K562 (cell line): ENCODE data around the gene ASIC1. TPM values are rescaled to one million over a fixed set of nuclear protein-coding genes. Genes with fewer than 3 reads are reported as not detected.

Experiments
- ADNP ChIP-seq: fragments of 200-800 bp; sonication (Bioruptor generic); IDR thresholded peaks from 2 replicates; pipeline ENCODE4 v1.6.1; 2016; ENCODE audit warnings: missing genetic modification characterization, missing compliant biosample characterization
- BMI1 ChIP-seq: fragments of 150-350 bp; IDR thresholded peaks from 2 replicates; pipeline ENCODE4 v1.6.1; 2014; ENCODE audit warnings: low read length
- CSDE1 ChIP-seq, 2 experiments: fragments of 450-650 bp; IDR thresholded peaks; 2 replicates each; pipeline ENCODE4 v1.6.1; 2016; ENCODE audit warnings: mild to moderate bottlenecking in 1 of 2
- DIDO1 ChIP-seq: fragments of 450-650 bp; IDR thresholded peaks from 2 replicates; pipeline ENCODE4 v1.6.1; 2016; ENCODE audit warnings: low read depth, missing biosample characterization, missing genetic modification characterization
- ETS2 ChIP-seq: IDR thresholded peaks from 2 replicates; pipeline ENCODE4 v1.6.1; 2016; ENCODE audit warnings: borderline replicate concordance, missing genetic modification characterization, mild to moderate bottlenecking, moderate library complexity, missing compliant biosample characterization; ENCODE audit not compliant: poor library complexity, severe bottlenecking
- KDM4B ChIP-seq, 2 experiments: fragments of 450-650 bp in 1 of 2; sonication (generic) in 1 of 2; IDR thresholded peaks; 2 replicates each; pipeline ENCODE4 v1.6.1; 2016 to 2017; ENCODE audit warnings: borderline replicate concordance in 2 of 2, antibody characterized with exemption in 1 of 2, low read depth in 1 of 2, mild to moderate bottlenecking in 1 of 2
- MAZ ChIP-seq, 2 experiments: fragments of 450-650 bp in 1 of 2; sonication (generic) in 1 of 2; formaldehyde crosslinking; IDR thresholded peaks in 1 of 2; conservative IDR thresholded peaks in 1 of 2; 2 replicates each; pipeline versions ENCODE4 v1.4.0 to v1.5.0; 2020; ENCODE audit warnings: mild to moderate bottlenecking in 1 of 2, missing genetic modification reagents in 1 of 2
- MXI1 ChIP-seq: IDR thresholded peaks from 2 replicates; pipeline ENCODE4 v1.6.1; 2011; ENCODE audit warnings: low read depth, mild to moderate bottlenecking, improper control_type of control experiment, low read length
- NCOA6 ChIP-seq: fragments of 450-650 bp; IDR thresholded peaks from 2 replicates; pipeline ENCODE4 v1.6.1; 2017; ENCODE audit warnings: mild to moderate bottlenecking
- NKRF ChIP-seq: fragments of 450-650 bp; IDR thresholded peaks from 2 replicates; pipeline ENCODE4 v1.6.1; 2016; ENCODE audit warnings: borderline replicate concordance
- PHF20 ChIP-seq: fragments of 450-650 bp; IDR thresholded peaks from 2 replicates; pipeline ENCODE4 v1.6.1; 2018; ENCODE audit not compliant: partially characterized antibody
- TEAD2 ChIP-seq: fragments of 450-650 bp; IDR thresholded peaks from 2 replicates; pipeline ENCODE4 v1.6.1; 2016; ENCODE audit warnings: missing genetic modification characterization, control low read depth, missing compliant biosample characterization
- TRIM24 ChIP-seq, 2 experiments: fragments of 450-650 bp; IDR thresholded peaks; 2 replicates each; pipeline ENCODE4 v1.6.1; 2016
- USF2 ChIP-seq: sonication (generic); formaldehyde crosslinking; IDR thresholded peaks from 2 replicates; pipeline ENCODE4 v1.5.0; 2020; ENCODE audit warnings: missing genetic modification reagents
- VEZF1 ChIP-seq: fragments of 200-800 bp; sonication (Bioruptor generic); IDR thresholded peaks from 2 replicates; pipeline ENCODE4 v1.6.1; 2017; ENCODE audit warnings: missing genetic modification characterization, missing compliant biosample characterization
- XRCC3 ChIP-seq: fragments of 450-650 bp; IDR thresholded peaks from 2 replicates; pipeline ENCODE4 v1.6.1; 2017; ENCODE audit warnings: mild to moderate bottlenecking, moderate library complexity
- ZBTB11 ChIP-seq, 3 experiments: fragments of 200-800 bp in 1 of 3; fragments of 250-450 bp in 1 of 3; fragments of 450-650 bp in 1 of 3; sonication (Bioruptor Pico) in 1 of 3; sonication (Bioruptor generic) in 1 of 3; formaldehyde crosslinking in 1 of 3; IDR thresholded peaks; 2 replicates each; pipeline versions ENCODE4 v1.6.1 to v1.8.0; 2016 to 2022; ENCODE audit warnings: mild to moderate bottlenecking in 2 of 3, missing genetic modification characterization in 2 of 3, missing compliant biosample characterization in 1 of 3, moderate library complexity in 1 of 3
- ZEB2 ChIP-seq: fragments of 450-650 bp; IDR thresholded peaks from 2 replicates; pipeline ENCODE4 v1.6.1; 2016
- ZKSCAN3 ChIP-seq: fragments of 250-450 bp; sonication (Bioruptor Pico); IDR thresholded peaks from 2 replicates; pipeline ENCODE4 v1.4.0; 2020
- ZNF699 ChIP-seq: fragments of 250-450 bp; sonication (Bioruptor Pico); IDR thresholded peaks from 2 replicates; pipeline ENCODE4 v1.8.0; 2021; ENCODE audit warnings: mild to moderate bottlenecking, moderate library complexity; ENCODE audit not compliant: insufficient replicate concordance
- ZNF766 ChIP-seq: fragments of 200-800 bp; sonication (Bioruptor generic); conservative IDR thresholded peaks from 2 replicates; pipeline ENCODE4 v1.6.1; 2016; ENCODE audit warnings: missing genetic modification characterization, missing compliant biosample characterization
- polyA plus RNA-seq, 8 experiments: library from polyadenylated mRNA; depleted of rRNA in 4 of 8; stranded (reverse) in 5 of 8; unstranded in 3 of 8; fragments of >200 nt; fragmentation: Nextera tagmentation in 2 of 8; fragmentation: Illumina TruSeq in 1 of 8; extraction: Ambion mirVana in 2 of 8; extraction: Trizol in 1 of 8; gene quantifications; 2 replicates each; pipeline versions ENCODE4 v1.2.1 to v1.2.3, GENCODE V29; 2011 to 2014; ENCODE audit warnings: inconsistent platforms in 1 of 8, missing spikeins in 1 of 8
- total RNA-seq, 7 experiments: library from RNA; depleted of rRNA in 6 of 7; stranded (reverse); fragments of >200 nt in 6 of 7; fragmentation: Illumina TruSeq in 2 of 7; extraction: Trizol in 2 of 7; gene quantifications; 2 replicates each; pipeline versions ENCODE4 v1.2.1 to v1.2.3, GENCODE V29; 2011 to 2021; ENCODE audit warnings: low replicate concordance in 1 of 7

ASIC1 gene
- total and polyA plus RNA-seq, 9 of the 15 experiments (the other 6 are each of a cell fraction or from before 2014, with no cell fraction given), result 0.01 to 1.7 (median 0.45) TPM

GRCh38 chr12:50103767-50104321 is 46.4 kb downstream of the ASIC1 start, which contains the start of gene GPD1 (continued):
- no peak for TF ChIP-seq DIDO1 (tag)
- TF ChIP-seq ADNP (tag), result no peak
- no peak for TF ChIP-seq ZEB2
- no peak for TF ChIP-seq TRIM24 (IDR thresholded peaks at IDR 0.05)
- TF ChIP-seq VEZF1, result peak; percentile 65
- TF ChIP-seq MAZ (CRISPR knock-in tag; conservative IDR thresholded peaks at IDR 0.05 in 1 of 2, IDR thresholded peaks at IDR 0.05 in 1 of 2), result 0 out of 4 replicates have a peak, but pooled peaks of 1 of the 2 experiments have one; percentile 28
- no peak for TF ChIP-seq BMI1
- TF ChIP-seq CSDE1 (IDR thresholded peaks at IDR 0.05), result no peak
- TF ChIP-seq NCOA6, result no peak
- TF ChIP-seq TEAD2, result no peak
- no peak for TF ChIP-seq KDM4B (IDR thresholded peaks at IDR 0.05; ENCODE audit: borderline replicate concordance in 2 of 2, low read depth in 1 of 2)
- no peak for TF ChIP-seq ZBTB11 (CRISPR knock-in tag; IDR thresholded peaks at IDR 0.05)
- peak; percentile 63 for TF ChIP-seq USF2
- no peak for TF ChIP-seq ETS2 (tag)
- 0 out of 2 replicates have a peak, but pooled peaks have one; percentile 69 for TF ChIP-seq MXI1
- TF ChIP-seq ZNF766 (CRISPR knock-in tag), result no peak
- no peak for TF ChIP-seq ZKSCAN3 (CRISPR knock-in tag)
- TF ChIP-seq ZNF699 (CRISPR knock-in tag), result no peak
- peak; percentile 39; the same call in 1 of the 2 replicates for TF ChIP-seq NKRF
- TF ChIP-seq PHF20, result no peak
- TF ChIP-seq XRCC3, result no peak
